Caco-2 (cell line): ENCODE data around the gene EIF2S2. TPM values are rescaled to one million over a fixed set of nuclear protein-coding genes. Genes with fewer than 3 reads are reported as not detected.

Experiments
- BruUV-seq: library from RNA; stranded (reverse); fragments of 400-500 nt; replicated peaks from 2 replicates; lab custom pipeline; 2021; lab: Mats Ljungman, UMichigan
- CTCF ChIA-PET: fragments of 300-600 bp; sonication (Branson Sonifier 250); formaldehyde crosslinking; loops from one replicate; lab custom pipeline; 2022; ENCODE audit warnings: antibody characterized with exemption; lab: Charles Lee
- POLR2A ChIA-PET: fragments of 300-600 bp; sonication (Branson Sonifier 250); formaldehyde crosslinking; loops from one replicate; lab custom pipeline; 2022; ENCODE audit warnings: antibody characterized with exemption; lab: Charles Lee
- DNase-seq, 2 experiments: peaks; one replicate each; pipeline versions ENCODE4 v3.0.0 to v3.0.0-alpha.2; 2020 to 2022
- H3K27me3 ChIP-seq: replicated peaks from 2 replicates; pipeline ENCODE4 v1.6.0; 2011; ENCODE audit warnings: low read length; ENCODE audit not compliant: control insufficient read depth, insufficient read depth
- H3K36me3 ChIP-seq: 2 replicates; pipeline ENCODE4 v1.5.1; 2011; ENCODE audit warnings: low read length; ENCODE audit not compliant: control insufficient read depth, insufficient read depth
- H3K4me1 ChIP-seq: fragments of 250-450 bp; sonication (Bioruptor Pico); 2 replicates; pipeline ENCODE4 v1.5.1; 2020; ENCODE audit warnings: mild to moderate bottlenecking
- H3K4me3 ChIP-seq: 2 replicates; pipeline ENCODE4 v1.5.1; 2011; ENCODE audit warnings: low read depth, mild to moderate bottlenecking, control low read depth, low read length
- H3K9me3 ChIP-seq: fragments of 250-450 bp; sonication (Bioruptor Pico); 2 replicates; pipeline ENCODE4 v1.5.1; 2020; ENCODE audit warnings: mild to moderate bottlenecking, moderate library complexity
- H3K27ac Mint-ChIP-seq: one replicate; pipeline ENCODE4 v1.8.0; 2022; ENCODE audit warnings: mixed read lengths; ENCODE audit not compliant: unreplicated experiment
- H3K27me3 Mint-ChIP-seq: one replicate; pipeline ENCODE4 v1.8.0; 2022; ENCODE audit warnings: mixed read lengths; ENCODE audit not compliant: insufficient read depth, unreplicated experiment
- H3K36me3 Mint-ChIP-seq: one replicate; pipeline ENCODE4 v1.8.0; 2022; ENCODE audit warnings: mild to moderate bottlenecking, mixed read lengths; ENCODE audit not compliant: insufficient read depth, unreplicated experiment
- H3K4me1 Mint-ChIP-seq: one replicate; pipeline ENCODE4 v1.8.0; 2022; ENCODE audit warnings: low read depth, mixed read lengths; ENCODE audit not compliant: unreplicated experiment
- H3K4me3 Mint-ChIP-seq: one replicate; pipeline ENCODE4 v1.8.0; 2022; ENCODE audit warnings: mild to moderate bottlenecking, moderate library complexity, mixed read lengths; ENCODE audit not compliant: unreplicated experiment
- H3K9me3 Mint-ChIP-seq: one replicate; pipeline ENCODE4 v1.8.0; 2022; ENCODE audit warnings: mixed read lengths; ENCODE audit not compliant: unreplicated experiment
- intact Hi-C: fragments of 100-400 bp; cut with micrococcal nuclease; formaldehyde crosslinking; loops from one replicate; pipeline ENCODE4 v1.10.0; 2022; ENCODE audit not compliant: unreplicated experiment
- total RNA-seq: library from RNA; stranded (reverse); gene quantifications from 2 replicates; pipeline ENCODE4 v1.2.3, GENCODE V29; 2022
- TF ChIP-seq, protein P1 (sequence below), 2 experiments: fragments of 200-600 bp in 1 of 2; IDR thresholded peaks; 1 replicate in 1 of 2; 2 replicates in 1 of 2; pipeline versions ENCODE4 v1.5.1 to v1.8.0; 2011 to 2022; ENCODE audit warnings: antibody characterized with exemption in 1 of 2, control low read depth in 1 of 2, inconsistent platforms in 1 of 2, low read depth in 1 of 2, low read length in 1 of 2, mild to moderate bottlenecking in 1 of 2, moderate library complexity in 1 of 2; ENCODE audit not compliant: insufficient read depth in 1 of 2, severe bottlenecking in 1 of 2, unreplicated experiment in 1 of 2

The EIF2S2 gene
- total RNA-seq, 1 experiment from 2014 or later, result 299 TPM

DNA sequence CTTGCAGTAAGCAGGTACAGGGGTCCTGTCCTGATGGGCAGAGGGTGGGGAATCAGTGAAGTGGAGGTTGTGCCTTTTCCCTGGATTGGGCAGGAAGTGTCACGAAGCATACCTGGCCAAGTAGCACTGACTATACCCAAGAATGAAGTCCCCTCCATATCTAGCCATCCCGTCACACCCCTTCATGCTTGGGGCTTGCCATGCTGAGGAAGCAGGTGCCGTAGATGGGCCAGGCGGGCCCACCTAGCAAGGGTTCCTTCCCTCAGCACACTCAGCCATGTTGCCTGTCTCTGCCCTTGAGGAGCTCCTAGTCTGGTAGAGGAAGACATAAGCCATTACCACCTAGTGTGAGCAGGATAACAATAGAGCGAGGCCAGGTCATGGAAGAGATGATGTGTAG, 33.5 kb downstream of the EIF2S2 start:
- H3K4me3 ChIP-seq, result no peak overlapping the region

DNA sequence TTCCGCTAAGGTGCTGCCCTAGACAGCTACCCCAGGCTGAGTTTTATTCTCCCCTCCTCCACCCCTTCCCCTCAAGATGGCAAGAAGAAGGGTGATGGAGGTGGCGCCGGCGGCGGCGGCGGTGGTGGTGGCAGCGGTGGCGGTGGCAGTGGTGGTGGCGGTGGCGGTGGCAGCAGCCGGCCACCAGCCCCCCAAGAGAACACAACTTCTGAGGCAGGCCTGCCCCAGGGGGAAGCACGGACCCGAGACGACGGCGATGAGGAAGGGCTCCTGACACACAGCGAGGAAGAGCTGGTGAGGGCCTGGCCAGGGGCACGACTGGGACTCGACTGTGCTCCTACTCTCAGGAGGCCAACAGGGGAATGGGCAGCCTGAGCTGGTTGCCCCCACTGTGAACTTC, 35.1 kb downstream of the EIF2S2 start:
- ChIA-PET CTCF (interaction anchor here (0.6 to 1.8 kb wide), 3 partner anchors 8 to 184 kb away, joined by 3 to 7 read pairs (median 4); no protein-coding TSS in a partner anchor), POLR2A (no interaction called here)
- Histone ChIP-seq H3K4me1 (no peaks in the 10 kb centered on the region), H3K36me3 (peaks cover 24% of the 10 kb centered on the region), H3K9me3 (no peaks in the 10 kb centered on the region), H3K4me3 (no peak overlapping the region), H3K27me3 (no peaks in the 10 kb centered on the region)
- BruUV-seq, result no TSS peak
- intact Hi-C loops, result no loop called here
- no peaks in the 10 kb centered on the region for H3K4me1 Mint-ChIP-seq
- H3K36me3 Mint-ChIP-seq, result peaks cover 70% of the 10 kb centered on the region
- no peak overlapping the region for H3K27ac Mint-ChIP-seq
- DNase-seq, result no peak
- no peak overlapping the region for H3K4me3 Mint-ChIP-seq
- H3K9me3 Mint-ChIP-seq, result no peaks in the 10 kb centered on the region
- TF ChIP-seq, protein P1, sequence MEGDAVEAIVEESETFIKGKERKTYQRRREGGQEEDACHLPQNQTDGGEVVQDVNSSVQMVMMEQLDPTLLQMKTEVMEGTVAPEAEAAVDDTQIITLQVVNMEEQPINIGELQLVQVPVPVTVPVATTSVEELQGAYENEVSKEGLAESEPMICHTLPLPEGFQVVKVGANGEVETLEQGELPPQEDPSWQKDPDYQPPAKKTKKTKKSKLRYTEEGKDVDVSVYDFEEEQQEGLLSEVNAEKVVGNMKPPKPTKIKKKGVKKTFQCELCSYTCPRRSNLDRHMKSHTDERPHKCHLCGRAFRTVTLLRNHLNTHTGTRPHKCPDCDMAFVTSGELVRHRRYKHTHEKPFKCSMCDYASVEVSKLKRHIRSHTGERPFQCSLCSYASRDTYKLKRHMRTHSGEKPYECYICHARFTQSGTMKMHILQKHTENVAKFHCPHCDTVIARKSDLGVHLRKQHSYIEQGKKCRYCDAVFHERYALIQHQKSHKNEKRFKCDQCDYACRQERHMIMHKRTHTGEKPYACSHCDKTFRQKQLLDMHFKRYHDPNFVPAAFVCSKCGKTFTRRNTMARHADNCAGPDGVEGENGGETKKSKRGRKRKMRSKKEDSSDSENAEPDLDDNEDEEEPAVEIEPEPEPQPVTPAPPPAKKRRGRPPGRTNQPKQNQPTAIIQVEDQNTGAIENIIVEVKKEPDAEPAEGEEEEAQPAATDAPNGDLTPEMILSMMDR (IDR thresholded peaks at IDR 0.05; ENCODE audit: insufficient read depth in 1 of 2, low read depth in 1 of 2, low read length in 1 of 2, severe bottlenecking in 1 of 2, unreplicated experiment in 1 of 2), result no peak
- no peaks in the 10 kb centered on the region for H3K27me3 Mint-ChIP-seq

More for the DNA sequence above, 33.5 kb downstream of the EIF2S2 start:
- no peaks in the 10 kb centered on the region for H3K9me3 ChIP-seq
- H3K4me3 Mint-ChIP-seq, result no peak overlapping the region
- POLR2A ChIA-PET, result interaction anchor here (0.6 kb wide), 1 partner anchor 24 kb away, joined by 3 read pairs; no protein-coding TSS in a partner anchor
- BruUV-seq, result no TSS peak
- H3K4me1 Mint-ChIP-seq, result no peaks in the 10 kb centered on the region
- no peaks in the 10 kb centered on the region for H3K4me1 ChIP-seq
- CTCF ChIA-PET, result interaction anchor here (0.5 to 1.8 kb wide), 2 partner anchors 10 to 146 kb away, joined by 3 to 7 read pairs; no protein-coding TSS in a partner anchor
- no peak overlapping the region for H3K27ac Mint-ChIP-seq
- DNase-seq, result peak in 1 of 2 experiments; percentile 35
- TF ChIP-seq, protein P1 (IDR thresholded peaks at IDR 0.05; ENCODE audit: insufficient read depth in 1 of 2, low read depth in 1 of 2, low read length in 1 of 2, severe bottlenecking in 1 of 2, unreplicated experiment in 1 of 2), result no peak
- intact Hi-C loops, result no loop called here
- no peaks in the 10 kb centered on the region for H3K9me3 Mint-ChIP-seq
- no peaks in the 10 kb centered on the region for H3K27me3 Mint-ChIP-seq
- peaks cover 67% of the 10 kb centered on the region for H3K36me3 Mint-ChIP-seq
- peaks cover 28% of the 10 kb centered on the region for H3K36me3 ChIP-seq
- H3K27me3 ChIP-seq, result no peaks in the 10 kb centered on the region

DNA sequence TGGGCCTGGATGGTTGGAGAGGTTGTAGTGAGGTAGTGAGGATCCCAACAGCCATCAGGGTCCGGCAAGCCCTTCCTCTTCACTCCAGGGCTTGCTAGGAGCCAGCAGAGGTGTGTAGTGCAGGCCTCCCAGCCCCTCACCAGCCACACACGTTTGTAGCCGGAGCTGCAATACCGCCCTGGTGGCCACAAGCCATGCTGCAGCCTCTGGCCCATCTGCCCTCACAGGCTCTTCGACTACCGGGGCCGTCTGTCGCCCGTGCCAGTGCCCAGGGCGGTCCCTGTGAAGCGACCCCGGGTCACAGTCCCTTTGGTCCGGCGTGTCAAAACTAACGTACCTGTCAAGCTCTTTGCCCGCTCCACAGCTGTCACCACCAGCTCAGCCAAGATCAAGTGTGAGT, 36.4 kb downstream of the EIF2S2 start:
- peaks cover 20% of the 10 kb centered on the region for H3K36me3 ChIP-seq

More for the DNA sequence above, 36.4 kb downstream of the EIF2S2 start:
- H3K4me3 ChIP-seq, result no peak overlapping the region
- POLR2A ChIA-PET, result no interaction called here
- H3K27ac Mint-ChIP-seq, result no peak overlapping the region
- no peaks in the 10 kb centered on the region for H3K4me1 ChIP-seq
- H3K27me3 ChIP-seq, result no peaks in the 10 kb centered on the region
- CTCF ChIA-PET, result no interaction called here
- peaks cover 64% of the 10 kb centered on the region for H3K36me3 Mint-ChIP-seq
- H3K4me1 Mint-ChIP-seq, result no peaks in the 10 kb centered on the region
- H3K4me3 Mint-ChIP-seq, result no peak overlapping the region
- intact Hi-C loops, result no loop called here
- no TSS peak for BruUV-seq
- TF ChIP-seq, protein P1 (IDR thresholded peaks at IDR 0.05; ENCODE audit: insufficient read depth in 1 of 2, low read depth in 1 of 2, low read length in 1 of 2, severe bottlenecking in 1 of 2, unreplicated experiment in 1 of 2), result peak; percentile 17 to 46
- peak in 1 of 2 experiments; percentile 48 for DNase-seq
- H3K27me3 Mint-ChIP-seq, result no peaks in the 10 kb centered on the region
- H3K9me3 Mint-ChIP-seq, result no peaks in the 10 kb centered on the region
- no peaks in the 10 kb centered on the region for H3K9me3 ChIP-seq
